Dedifferentiated amniotic fluid mesenchymal stem cell (primary cell): ENCODE measurements around the gene KDELR3.

Source experiments
- DNase-seq: peaks from one replicate; pipeline ENCODE4 v3.0.0-alpha.2; 2016; ENCODE audit errors: extremely low spot score

Gene KDELR3

DNA sequence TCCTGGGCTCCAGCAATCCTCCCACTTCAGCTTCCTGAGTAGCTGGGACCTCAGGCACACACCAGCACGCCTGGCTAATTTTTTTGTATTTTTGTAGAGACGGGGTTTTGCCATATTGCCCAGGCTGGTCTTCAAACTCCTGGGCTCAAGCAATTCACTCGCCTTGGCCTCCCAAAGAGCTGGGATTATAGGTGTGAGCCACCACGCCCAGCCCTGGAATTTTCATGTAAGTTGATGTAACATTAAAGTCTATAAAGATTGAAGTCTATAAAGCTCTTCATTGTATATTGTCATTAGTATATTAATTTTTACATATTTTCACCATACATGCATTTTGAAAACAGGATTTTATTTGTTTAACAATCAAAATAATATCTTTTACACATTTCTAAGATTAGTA lies 50.7 kb downstream of the KDELR3 start:
- no peak for DNase-seq

DNA sequence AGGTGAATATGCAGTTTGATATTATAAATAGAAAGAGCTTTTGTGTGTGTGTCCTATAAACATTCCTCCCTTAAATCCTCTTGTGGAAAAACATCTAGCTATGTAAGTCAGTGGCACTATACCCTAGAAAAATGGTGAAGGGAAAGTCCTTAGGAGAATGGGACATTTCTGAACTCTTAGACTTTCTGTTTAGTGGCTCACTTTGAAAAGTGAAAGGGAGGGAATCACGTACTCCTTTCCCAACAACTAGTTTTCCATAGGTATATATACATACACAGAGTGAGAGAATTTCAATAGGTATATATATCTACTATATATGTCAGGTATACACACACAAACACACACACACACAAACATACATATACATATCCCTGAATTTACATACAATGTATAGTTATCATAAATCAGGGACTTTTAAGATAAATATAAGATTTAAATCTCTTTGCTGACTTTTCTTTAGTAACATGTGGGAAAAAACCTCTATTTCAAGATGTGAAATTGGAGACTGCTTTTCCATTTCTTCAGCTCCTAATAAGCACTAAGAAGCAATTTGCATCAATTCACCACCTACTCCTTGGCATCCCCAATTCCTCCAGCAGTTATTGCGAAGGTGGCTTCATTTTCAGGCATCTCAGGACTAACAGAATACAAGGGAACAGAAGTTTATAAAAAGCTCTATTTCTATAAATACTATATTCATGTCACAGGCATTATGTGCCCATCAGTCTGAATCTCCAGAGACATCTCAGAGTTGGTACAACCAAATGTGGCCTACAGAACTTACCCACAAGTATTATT lies 51.8 kb downstream of the KDELR3 start:
- no peak for DNase-seq

DNA sequence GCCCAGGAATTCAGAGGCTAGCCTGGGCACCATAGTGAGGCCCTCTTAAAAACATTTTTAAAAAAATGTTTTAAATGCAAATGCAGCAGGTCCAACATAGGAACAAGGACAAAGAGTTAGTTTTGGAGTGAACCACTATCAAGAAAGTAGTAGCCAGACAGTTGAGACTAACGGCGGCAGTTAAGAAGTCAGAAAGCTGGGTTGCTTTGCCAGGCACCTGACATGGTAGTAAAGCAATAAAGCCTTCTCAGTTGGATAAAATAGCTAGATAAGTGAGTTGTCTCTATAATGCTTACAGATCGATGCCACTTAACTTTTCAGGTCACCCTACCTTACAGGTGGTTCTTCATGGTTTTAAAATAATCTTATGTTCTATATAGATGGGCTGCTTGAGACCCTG lies 55.1 kb downstream of the KDELR3 start:
- no peak for DNase-seq

DNA sequence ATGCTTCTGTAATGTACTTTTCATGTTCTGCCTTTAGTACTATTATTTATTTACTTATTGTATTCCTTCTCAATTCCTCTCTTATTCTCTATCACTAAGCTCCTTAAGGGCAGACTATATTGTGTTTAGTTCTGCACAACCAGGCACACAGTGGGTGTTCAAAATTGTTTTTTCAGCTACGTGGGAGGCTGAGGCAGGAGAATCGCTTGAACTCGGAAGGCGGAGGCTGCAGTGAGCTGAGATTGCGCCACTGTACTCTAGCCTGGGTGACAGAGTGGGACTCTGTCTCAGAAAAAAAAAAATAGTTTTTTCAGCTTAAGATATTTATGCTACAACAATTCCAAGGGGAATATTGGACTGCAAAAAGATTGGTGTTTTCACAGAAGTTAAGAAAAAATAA lies 55.6 kb downstream of the KDELR3 start:
- DNase-seq: no peak

DNA sequence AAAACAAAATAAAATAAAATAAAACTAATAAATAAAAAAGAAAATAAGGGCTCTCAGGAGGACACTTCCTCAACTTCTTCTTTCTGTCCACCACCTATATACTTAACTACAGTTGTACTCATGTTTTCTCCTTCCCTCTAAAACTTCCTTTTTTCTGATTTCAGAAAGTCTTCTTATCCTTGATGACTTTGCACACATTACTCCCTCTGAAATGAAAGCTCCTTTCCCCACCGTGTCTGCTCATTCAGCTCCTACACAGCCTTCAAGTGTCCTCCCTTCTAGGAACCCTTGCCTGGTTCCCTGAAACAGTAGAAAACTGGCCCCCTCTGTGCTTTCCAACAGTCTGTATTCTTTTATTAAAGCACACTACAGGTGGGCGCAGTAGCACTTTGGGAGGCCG lies 56.5 kb downstream of the KDELR3 start:
- DNase-seq: no peak

DNA sequence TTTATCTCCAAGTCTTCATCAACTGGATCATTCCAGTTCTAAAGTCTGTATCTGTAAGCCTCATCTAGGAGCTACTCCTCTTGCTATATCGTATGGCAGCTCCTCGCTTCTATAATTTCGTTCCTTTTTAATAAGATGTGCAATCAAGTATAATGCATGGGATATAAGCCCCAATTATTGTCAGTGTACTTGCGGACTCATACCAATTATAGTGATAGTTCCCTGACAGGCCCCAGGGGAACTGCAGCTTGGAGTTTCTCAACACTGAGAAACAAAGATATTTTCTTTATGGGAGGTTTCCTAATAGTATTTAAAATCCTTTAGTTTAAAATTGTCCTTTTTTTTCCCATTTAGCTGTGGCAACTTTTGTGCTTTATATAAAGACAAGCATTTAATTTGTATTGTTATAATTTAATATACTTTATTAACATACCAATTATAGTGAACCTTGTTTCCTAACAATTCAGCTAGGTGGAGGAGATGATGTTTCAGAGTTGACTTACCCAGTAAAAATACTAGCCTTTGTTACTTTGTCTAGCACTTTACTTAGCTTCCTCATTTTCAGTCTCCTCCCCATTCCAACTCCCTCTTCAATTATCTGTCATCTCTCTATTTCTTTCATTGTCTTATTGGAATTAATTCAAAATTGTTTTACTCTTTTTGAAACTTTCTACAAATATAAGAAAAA lies 63.5 kb downstream of the KDELR3 start:
- no peak for DNase-seq
